ENCODE results near the gene CAMTA1.

CAMTA1 gene

DNA sequence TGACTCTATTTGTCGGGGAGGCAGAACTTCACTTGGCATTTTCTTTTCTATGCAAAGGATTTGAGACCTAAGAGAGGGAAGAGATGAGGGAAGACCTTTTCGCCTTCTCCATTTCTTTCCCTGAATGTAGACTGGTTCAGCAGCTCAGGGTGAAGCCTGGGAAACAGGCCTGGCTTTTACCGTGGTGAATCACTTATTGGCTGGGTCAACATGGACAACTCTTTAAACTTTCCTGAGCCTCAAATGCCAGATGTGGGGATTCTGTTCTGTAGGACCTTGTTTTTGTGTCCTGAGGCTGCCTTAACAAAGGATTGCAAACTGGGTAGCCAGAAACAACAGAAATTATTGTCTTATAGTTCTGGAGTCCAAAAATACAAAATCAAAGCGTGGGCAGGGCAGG, 530.1 kb downstream of the CAMTA1 start:
- no peaks in the 10 kb centered on the region for H3K36me3 ChIP-seq
- no peak overlapping the region for H3K9ac ChIP-seq
- no peaks in the 10 kb centered on the region for H3K27me3 ChIP-seq
- H3K4me1 ChIP-seq: peaks cover 0 to 13% (median 4%) of the 10 kb centered on the region in 10 experiments; a peak in 6 of 20 replicates
- H3K4me3 ChIP-seq: no peak overlapping the region
- peaks cover 0 to 7% (median 0%) of the 10 kb centered on the region in 11 experiments; a peak in 4 of 22 replicates for H3K9me3 ChIP-seq (replicated peaks in 1 of 11)
- H3K27ac ChIP-seq: no peak overlapping the region
- no peak for TF ChIP-seq Cebpa-rat (IDR thresholded peaks at IDR 0.05)
- H4K20me1 ChIP-seq: no peaks in the 10 kb centered on the region
- H3K4me2 ChIP-seq: no peak overlapping the region

DNA sequence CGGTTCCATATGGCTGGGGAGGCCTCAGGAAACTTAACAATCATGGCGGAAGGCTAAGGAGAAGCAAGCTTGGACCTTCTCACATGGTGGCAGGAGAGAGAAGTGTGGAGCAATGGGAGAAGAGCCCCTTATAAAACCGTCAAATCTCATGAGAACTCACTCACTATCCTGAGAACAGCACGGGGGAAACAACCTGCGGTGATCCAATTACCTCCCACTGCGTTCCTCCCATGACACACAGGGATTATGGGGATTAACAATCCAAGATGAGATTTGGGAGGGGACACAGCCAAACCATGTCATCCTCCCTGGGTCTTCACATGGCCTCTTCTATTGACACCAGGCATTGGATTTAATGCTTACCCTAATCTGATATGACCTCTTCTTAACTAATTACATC, 530.7 kb downstream of the CAMTA1 start:
- H3K27ac ChIP-seq: no peak overlapping the region
- no peaks in the 10 kb centered on the region for H3K27me3 ChIP-seq
- H3K9me3 ChIP-seq (replicated peaks in 1 of 11): peaks cover 0 to 7% (median 0%) of the 10 kb centered on the region in 11 experiments; a peak in 4 of 22 replicates
- no peak for TF ChIP-seq Cebpa-rat (IDR thresholded peaks at IDR 0.05)
- no peak overlapping the region for H3K9ac ChIP-seq
- H3K4me1 ChIP-seq: peaks cover 0 to 13% (median 4%) of the 10 kb centered on the region in 10 experiments; a peak in 6 of 20 replicates
- H3K4me2 ChIP-seq: no peak overlapping the region
- H3K4me3 ChIP-seq: no peak overlapping the region
- no peaks in the 10 kb centered on the region for H3K36me3 ChIP-seq
- no peaks in the 10 kb centered on the region for H4K20me1 ChIP-seq

DNA sequence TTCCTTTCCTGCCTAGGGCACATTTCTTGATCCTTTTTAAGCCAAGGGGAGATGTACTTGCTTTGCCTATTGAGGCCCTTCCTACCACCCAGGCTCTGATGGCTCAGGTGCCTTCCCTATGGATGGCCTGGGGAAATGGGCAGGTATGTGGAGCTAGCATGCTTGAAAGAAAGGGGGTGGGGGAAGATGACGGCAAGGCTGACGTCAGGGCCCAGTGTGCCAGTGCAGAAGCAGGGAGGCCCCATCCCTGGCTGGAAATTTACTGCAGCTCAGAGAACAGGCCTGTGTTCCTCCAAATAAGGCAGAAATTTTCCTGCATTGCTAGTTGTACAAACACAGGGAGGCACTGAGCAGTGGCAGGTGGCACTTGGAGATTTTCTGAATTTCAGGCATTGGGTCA, 532.6 kb downstream of the CAMTA1 start:
- no peak overlapping the region for H3K9ac ChIP-seq
- no peak overlapping the region for H3K4me3 ChIP-seq
- no peaks in the 10 kb centered on the region for H3K36me3 ChIP-seq
- no peaks in the 10 kb centered on the region for H4K20me1 ChIP-seq
- peaks cover 0 to 5% (median under 1%) of the 10 kb centered on the region in 10 experiments; a peak in 4 of 20 replicates for H3K4me1 ChIP-seq
- H3K27me3 ChIP-seq: no peaks in the 10 kb centered on the region
- H3K9me3 ChIP-seq (replicated peaks in 1 of 11): peaks cover 0 to 7% (median 0%) of the 10 kb centered on the region in 11 experiments; a peak in 3 of 22 replicates
- no peak overlapping the region for H3K4me2 ChIP-seq
- no peak for TF ChIP-seq Cebpa-rat (IDR thresholded peaks at IDR 0.05)
- no peak overlapping the region for H3K27ac ChIP-seq

DNA sequence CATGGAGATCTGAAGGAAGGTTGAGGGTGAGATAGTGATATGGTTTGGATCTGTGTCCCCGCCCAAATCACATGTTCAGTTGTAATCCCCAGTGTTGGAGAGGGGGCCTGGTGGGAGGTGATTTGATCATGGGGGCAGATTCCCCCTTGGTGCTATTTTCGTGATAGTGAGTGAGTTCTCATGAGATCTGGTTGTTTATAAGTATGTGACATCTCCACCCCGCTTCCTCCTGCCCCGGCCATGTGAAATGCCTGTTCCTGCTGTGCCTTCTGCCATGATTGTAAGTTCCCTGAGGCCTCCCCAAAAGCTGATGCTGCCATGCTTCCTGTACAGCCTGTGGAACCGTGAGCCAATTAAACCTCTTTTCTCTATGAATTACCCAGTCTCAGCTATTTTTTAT, 533.9 kb downstream of the CAMTA1 start:
- H3K9me3 ChIP-seq (replicated peaks in 1 of 11): peaks cover 0 to 6% (median 0%) of the 10 kb centered on the region in 11 experiments; a peak in 2 of 22 replicates
- no peak overlapping the region for H3K27ac ChIP-seq
- H3K9ac ChIP-seq: no peak overlapping the region
- H3K4me3 ChIP-seq: no peak overlapping the region
- no peaks in the 10 kb centered on the region for H3K4me1 ChIP-seq
- no peaks in the 10 kb centered on the region for H3K36me3 ChIP-seq
- TF ChIP-seq Cebpa-rat (IDR thresholded peaks at IDR 0.05): no peak
- no peaks in the 10 kb centered on the region for H3K27me3 ChIP-seq
- H4K20me1 ChIP-seq: no peaks in the 10 kb centered on the region
- H3K4me2 ChIP-seq: no peak overlapping the region

DNA sequence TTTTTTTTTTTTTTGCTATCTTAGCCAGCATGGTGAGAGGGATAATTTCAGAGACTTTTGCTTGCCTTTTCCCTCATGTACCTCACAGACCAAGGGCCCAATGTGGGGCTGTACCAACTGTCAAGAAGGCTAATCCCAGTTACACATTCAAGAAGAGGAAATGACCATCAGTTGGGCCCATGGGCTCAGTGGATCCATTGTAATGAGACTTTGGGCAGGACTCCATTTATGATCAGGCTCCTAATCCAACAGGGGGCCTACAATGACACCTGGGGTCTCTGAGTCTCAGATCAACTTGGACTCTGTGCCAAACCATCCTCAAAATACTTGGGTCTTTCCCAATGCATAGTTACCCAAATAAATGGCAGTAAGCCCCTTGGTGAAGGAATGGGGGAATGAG, 535.4 kb downstream of the CAMTA1 start:
- no peak overlapping the region for H3K9ac ChIP-seq

DNA sequence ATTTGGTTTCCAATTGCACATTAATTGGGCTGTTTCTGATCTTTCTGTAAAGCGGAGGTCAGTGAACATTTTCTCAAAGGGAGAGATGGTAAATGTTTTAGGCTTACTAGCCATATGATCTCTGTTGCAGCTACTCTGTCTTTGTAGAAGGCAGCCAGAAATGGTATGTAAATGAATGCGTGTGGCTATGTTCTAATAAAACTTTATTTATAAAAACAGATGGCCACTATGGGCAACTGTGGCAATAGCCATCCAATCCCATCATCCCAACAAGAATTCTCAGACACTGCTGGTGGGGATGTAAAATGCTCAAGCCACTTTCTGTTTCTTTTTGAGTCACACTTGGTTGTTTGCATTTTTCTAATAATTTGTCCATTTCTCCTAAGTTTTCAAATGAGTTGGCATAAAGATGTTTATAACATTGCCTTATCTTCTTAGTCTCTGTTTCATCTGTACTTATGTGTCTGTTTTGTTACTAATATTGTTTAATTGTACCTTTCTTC, 537.1 kb downstream of the CAMTA1 start:
- Histone ChIP-seq H3K4me2 (no peak overlapping the region), H3K4me3 (no peak overlapping the region), H3K9ac (no peak overlapping the region), H3K27me3 (no peaks in the 10 kb centered on the region), H3K36me3 (no peaks in the 10 kb centered on the region), H3K4me1 (no peaks in the 10 kb centered on the region), H3K27ac (no peak overlapping the region), H4K20me1 (no peaks in the 10 kb centered on the region), H3K9me3 (replicated peaks in 1 of 11) (peaks cover 0 to under 1% (median 0%) of the 10 kb centered on the region in 11 experiments; a peak in 1 of 22 replicates)
- no peak for TF ChIP-seq Cebpa-rat (IDR thresholded peaks at IDR 0.05)

More for the DNA sequence above, 535.4 kb downstream of the CAMTA1 start:
- H3K27ac ChIP-seq: no peak overlapping the region
- no peaks in the 10 kb centered on the region for H4K20me1 ChIP-seq
- H3K36me3 ChIP-seq: no peaks in the 10 kb centered on the region
- H3K4me3 ChIP-seq: no peak overlapping the region
- no peak for TF ChIP-seq Cebpa-rat (IDR thresholded peaks at IDR 0.05)
- no peaks in the 10 kb centered on the region for H3K4me1 ChIP-seq
- H3K27me3 ChIP-seq: no peaks in the 10 kb centered on the region
- peaks cover 0 to 2% (median 0%) of the 10 kb centered on the region in 11 experiments; a peak in 1 of 22 replicates for H3K9me3 ChIP-seq (replicated peaks in 1 of 11)
- no peak overlapping the region for H3K4me2 ChIP-seq

DNA sequence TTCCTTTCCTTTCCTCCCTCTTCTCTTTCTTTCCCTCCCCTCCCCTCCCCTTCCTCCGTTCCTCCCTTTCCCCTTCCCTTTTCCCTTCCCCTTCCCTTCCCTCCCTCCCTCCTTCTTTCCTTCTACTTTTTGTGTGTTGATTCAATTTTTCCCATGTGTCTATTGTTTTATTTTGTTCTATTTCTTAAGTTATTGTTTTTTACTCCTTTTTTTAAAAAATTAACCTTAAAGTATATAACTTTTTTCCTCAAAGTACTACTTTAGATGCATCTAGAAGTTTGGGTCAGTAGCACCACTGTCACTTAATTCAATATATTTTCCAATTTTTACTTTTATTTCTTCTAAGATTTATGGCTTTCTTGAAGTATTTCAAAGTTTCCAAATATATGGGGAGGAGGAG, 537.7 kb downstream of the CAMTA1 start:
- no peak overlapping the region for H3K4me3 ChIP-seq
- H3K4me1 ChIP-seq: no peaks in the 10 kb centered on the region
- no peak overlapping the region for H3K4me2 ChIP-seq
- H4K20me1 ChIP-seq: no peaks in the 10 kb centered on the region
- no peaks in the 10 kb centered on the region for H3K27me3 ChIP-seq
- H3K9ac ChIP-seq: no peak overlapping the region
- H3K36me3 ChIP-seq: no peaks in the 10 kb centered on the region
- TF ChIP-seq Cebpa-rat (IDR thresholded peaks at IDR 0.05): no peak
- peaks cover under 1 to 6% (median 2%) of the 10 kb centered on the region in 11 experiments; a peak in 13 of 22 replicates for H3K9me3 ChIP-seq (replicated peaks in 1 of 11)
- H3K27ac ChIP-seq: no peak overlapping the region

DNA sequence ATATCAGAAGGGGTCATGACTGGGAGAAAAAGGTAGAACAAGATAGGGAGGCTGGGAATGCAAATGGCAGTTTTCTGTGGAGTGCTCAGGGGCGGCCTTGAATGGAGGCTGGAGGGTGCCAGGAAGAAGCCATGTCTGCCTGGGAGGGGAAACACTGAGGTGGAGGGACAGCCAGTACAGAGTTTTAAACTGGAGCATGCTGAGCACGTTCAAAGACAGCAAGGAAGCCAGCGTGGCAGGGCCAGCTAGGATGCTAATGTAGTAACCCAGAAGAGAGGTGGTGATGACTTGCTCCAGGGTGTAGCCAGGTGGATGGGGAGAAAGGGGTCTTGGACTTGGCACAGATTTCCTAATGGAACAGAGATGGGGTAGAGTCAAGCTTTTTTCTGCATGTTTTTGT, 540.0 kb downstream of the CAMTA1 start:
- no peaks in the 10 kb centered on the region for H3K4me1 ChIP-seq
- no peaks in the 10 kb centered on the region for H4K20me1 ChIP-seq
- H3K9ac ChIP-seq: no peak overlapping the region
- TF ChIP-seq Cebpa-rat (IDR thresholded peaks at IDR 0.05): no peak
- no peak overlapping the region for H3K4me2 ChIP-seq
- no peaks in the 10 kb centered on the region for H3K36me3 ChIP-seq
- H3K27me3 ChIP-seq: no peaks in the 10 kb centered on the region
- no peak overlapping the region for H3K4me3 ChIP-seq
- peaks cover 4 to 11% (median 7%) of the 10 kb centered on the region in 11 experiments; a peak in 13 of 22 replicates for H3K9me3 ChIP-seq (replicated peaks in 1 of 11)
- H3K27ac ChIP-seq: no peak overlapping the region

DNA sequence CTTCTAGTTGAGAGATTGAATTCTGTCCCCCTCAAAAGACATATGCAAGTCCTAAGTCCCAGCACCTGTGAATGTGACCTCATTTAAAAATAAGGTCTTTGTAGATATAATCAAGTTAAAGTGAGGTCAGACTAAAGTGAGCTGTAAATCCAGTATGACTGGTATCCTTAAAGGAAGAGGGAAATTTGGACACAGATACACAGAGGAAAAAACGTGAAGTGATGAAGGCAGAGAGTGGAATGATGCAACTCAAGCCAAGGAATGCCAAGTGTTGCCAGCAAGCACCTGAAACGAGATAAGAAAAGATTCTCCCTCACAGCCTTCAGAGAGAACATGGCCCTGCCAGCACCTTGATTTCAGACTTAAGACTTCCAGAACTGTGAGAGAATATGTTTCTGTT, 541.1 kb downstream of the CAMTA1 start:
- Histone ChIP-seq H3K27ac (no peak overlapping the region), H3K27me3 (no peaks in the 10 kb centered on the region), H3K36me3 (no peaks in the 10 kb centered on the region), H4K20me1 (no peaks in the 10 kb centered on the region), H3K4me2 (no peak overlapping the region), H3K9me3 (replicated peaks in 1 of 11) (peaks cover 4 to 11% (median 7%) of the 10 kb centered on the region in 11 experiments; a peak in 13 of 22 replicates), H3K4me1 (no peaks in the 10 kb centered on the region), H3K4me3 (no peak overlapping the region), H3K9ac (no peak overlapping the region)
- no peak for TF ChIP-seq Cebpa-rat (IDR thresholded peaks at IDR 0.05)

DNA sequence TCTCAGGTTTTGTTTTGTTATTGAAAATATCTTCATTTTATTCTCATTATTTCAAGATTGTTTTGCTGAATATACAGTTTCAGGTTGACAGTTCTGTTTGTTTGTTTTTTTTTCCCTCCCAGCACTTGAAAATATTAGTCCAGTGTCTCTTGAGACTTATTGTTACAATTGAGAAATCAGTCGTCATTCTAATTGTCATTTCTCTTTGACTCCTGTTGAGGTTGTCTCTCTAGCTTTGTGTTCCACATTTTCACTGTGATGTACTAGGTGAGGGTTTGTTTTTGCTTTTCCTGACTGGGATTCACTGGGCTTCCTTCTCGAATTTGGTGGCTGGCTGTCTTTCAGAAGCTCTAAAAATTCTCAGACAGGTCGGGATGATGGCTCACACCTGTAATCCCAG, 542.6 kb downstream of the CAMTA1 start:
- peaks cover 0 to 12% (median 5%) of the 10 kb centered on the region in 10 experiments; a peak in 13 of 20 replicates for H3K4me1 ChIP-seq
- no peaks in the 10 kb centered on the region for H3K36me3 ChIP-seq
- H4K20me1 ChIP-seq: no peaks in the 10 kb centered on the region
- no peak overlapping the region for H3K27ac ChIP-seq
- no peak for TF ChIP-seq Cebpa-rat (IDR thresholded peaks at IDR 0.05)
- H3K4me2 ChIP-seq: no peak overlapping the region
- no peak overlapping the region for H3K4me3 ChIP-seq
- H3K9me3 ChIP-seq (replicated peaks in 1 of 11): peaks cover 4 to 11% (median 7%) of the 10 kb centered on the region in 11 experiments; a peak in 13 of 22 replicates
- H3K27me3 ChIP-seq: no peaks in the 10 kb centered on the region
- no peak overlapping the region for H3K9ac ChIP-seq

Measured in BLaER1 treated with 17β-estradiol and CSF1 and Interleukin-3, amounts not matched to agents 10 nM and 100 nM (cell line).